ENCODE results near the gene TRIM43B. TPM values are rescaled to one million over a fixed set of nuclear protein-coding genes. Genes with fewer than 3 reads are reported as not detected.
A peak's percentile ranks its signal among the peaks of the same experiment; 100 is the strongest.
"Not testable (repeated sequence)": the region's sequence is repeated elsewhere in the genome, so short reads cannot be mapped to it uniquely, and the experiment has no call there.

TRIM43B gene
- total RNA-seq, 2 experiments from 2014 or later: not detected

GRCh38 chr2:95524195-95524594 is 39.6 kb upstream of the TRIM43B start:
- Mint-ChIP-seq H3K4me1 (ENCODE audit: low read depth) (peaks cover 11% of the 10 kb centered on the region), H3K27me3 (no peaks in the 10 kb centered on the region), H3K9me3 (peaks cover 5% of the 10 kb centered on the region), H3K4me3 (no peak overlapping the region), H3K27ac (no peak overlapping the region), H3K36me3 (ENCODE audit: low read depth) (peaks cover 16% of the 10 kb centered on the region)
- ChIA-PET POLR2A (no interaction called here), CTCF (no interaction called here)
- DNase-seq (no peak), ATAC-seq (no peak)
- no peak for TF ChIP-seq CTCF (IDR thresholded peaks at IDR 0.05)
- intact Hi-C loops (cut with micrococcal nuclease): no loop called here

GRCh38 chr2:95514718-95515117 is 30.2 kb upstream of the TRIM43B start:
- Mint-ChIP-seq H3K9me3 (no peaks in the 10 kb centered on the region), H3K4me3 (no peak overlapping the region), H3K27me3 (peaks cover 5% of the 10 kb centered on the region), H3K36me3 (ENCODE audit: low read depth) (no peaks in the 10 kb centered on the region), H3K27ac (no peak overlapping the region), H3K4me1 (ENCODE audit: low read depth) (no peaks in the 10 kb centered on the region)
- ATAC-seq: no peak
- CTCF ChIA-PET: no interaction called here
- intact Hi-C loops (cut with micrococcal nuclease): no loop called here
- DNase-seq: no peak
- POLR2A ChIA-PET: no interaction called here
- no peak for TF ChIP-seq CTCF (IDR thresholded peaks at IDR 0.05)

GRCh38 chr2:95514226-95514625 is 29.7 kb upstream of the TRIM43B start:
- DNase-seq; H3K9me3 Mint-ChIP-seq; H3K36me3 Mint-ChIP-seq (ENCODE audit: low read depth); H3K4me3 Mint-ChIP-seq; intact Hi-C loops (cut with micrococcal nuclease); CTCF ChIA-PET; H3K27ac Mint-ChIP-seq; ATAC-seq; POLR2A ChIA-PET; H3K27me3 Mint-ChIP-seq; H3K4me1 Mint-ChIP-seq (ENCODE audit: low read depth): not testable (repeated sequence)

- Mint-ChIP-seq H3K4me1 (ENCODE audit: low read depth) (no peaks in the 10 kb centered on the region), H3K4me3 (no peak overlapping the region), H3K9me3 (no peaks in the 10 kb centered on the region), H3K27ac (no peak overlapping the region), H3K27me3 (peaks cover 1% of the 10 kb centered on the region), H3K36me3 (ENCODE audit: low read depth) (no peaks in the 10 kb centered on the region)
- TF ChIP-seq CTCF (IDR thresholded peaks at IDR 0.05): no peak
- CTCF ChIA-PET: no interaction called here
- no peak for ATAC-seq
- intact Hi-C loops (cut with micrococcal nuclease): no loop called here
- POLR2A ChIA-PET: no interaction called here
- no peak for DNase-seq
Observed at GRCh38 chr2:95509408-95509807, 24.9 kb upstream of the TRIM43B start.

- POLR2A ChIA-PET: no interaction called here
- Mint-ChIP-seq H3K27ac (no peak overlapping the region), H3K36me3 (ENCODE audit: low read depth) (no peaks in the 10 kb centered on the region), H3K4me3 (no peak overlapping the region), H3K9me3 (no peaks in the 10 kb centered on the region), H3K27me3 (peaks cover 9% of the 10 kb centered on the region), H3K4me1 (ENCODE audit: low read depth) (no peaks in the 10 kb centered on the region)
- DNase-seq (no peak), ATAC-seq (no peak)
- no peak for TF ChIP-seq CTCF (IDR thresholded peaks at IDR 0.05)
- intact Hi-C loops (cut with micrococcal nuclease): no loop called here
- CTCF ChIA-PET: no interaction called here
Observed at GRCh38 chr2:95505222-95505621, 20.7 kb upstream of the TRIM43B start.

GRCh38 chr2:95500854-95501253 is 16.3 kb upstream of the TRIM43B start:
- no peak overlapping the region for H3K27ac Mint-ChIP-seq
- peaks cover 9% of the 10 kb centered on the region for H3K27me3 Mint-ChIP-seq
- ChIA-PET POLR2A (no interaction called here), CTCF (interaction anchor here (0.6 kb wide), 1 partner anchor 57 kb away, joined by 3 read pairs; no protein-coding TSS in a partner anchor)
- no peaks in the 10 kb centered on the region for H3K9me3 Mint-ChIP-seq
- H3K4me3 Mint-ChIP-seq: no peak overlapping the region
- DNase-seq (no peak), ATAC-seq (no peak)
- no peaks in the 10 kb centered on the region for H3K36me3 Mint-ChIP-seq (ENCODE audit: low read depth)
- TF ChIP-seq CTCF (IDR thresholded peaks at IDR 0.05): no peak
- no peaks in the 10 kb centered on the region for H3K4me1 Mint-ChIP-seq (ENCODE audit: low read depth)
- intact Hi-C loops (cut with micrococcal nuclease): no loop called here

GRCh38 chr2:95492076-95492475 is 7.5 kb upstream of the TRIM43B start:
- POLR2A ChIA-PET; H3K27ac Mint-ChIP-seq; H3K36me3 Mint-ChIP-seq (ENCODE audit: low read depth); H3K4me1 Mint-ChIP-seq (ENCODE audit: low read depth); ATAC-seq; H3K9me3 Mint-ChIP-seq; H3K4me3 Mint-ChIP-seq; DNase-seq; intact Hi-C loops (cut with micrococcal nuclease); CTCF ChIA-PET: not testable (repeated sequence)
- peaks cover 12% of the 10 kb centered on the region for H3K27me3 Mint-ChIP-seq

- H3K27me3 Mint-ChIP-seq; H3K4me1 Mint-ChIP-seq (ENCODE audit: low read depth); H3K27ac Mint-ChIP-seq; DNase-seq; H3K36me3 Mint-ChIP-seq (ENCODE audit: low read depth); intact Hi-C loops (cut with micrococcal nuclease); POLR2A ChIA-PET; CTCF ChIA-PET; H3K4me3 Mint-ChIP-seq; H3K9me3 Mint-ChIP-seq: not testable (repeated sequence)
- peak; percentile 27 for ATAC-seq
Observed at GRCh38 chr2:95475025-95475424, 9.5 kb downstream of the TRIM43B start.

Data from activated CD8-positive, alpha-beta T cell treated with anti-CD3 and anti-CD28 coated beads for 36 hours (primary cell).